Breast epithelium (tissue), 4 donors: ENCODE data around the gene ZNF726. TPM values are rescaled to one million over a fixed set of nuclear protein-coding genes. Genes with fewer than 3 reads are reported as not detected.

Experiments
- DNase-seq, 2 donors: peaks; one replicate each; pipeline ENCODE4 v3.0.0-alpha.2; 2019; ENCODE audit warnings: low spot score in 2 of 2
- H3K27ac ChIP-seq, 2 donors: fragments of 200-600 bp; sonication (generic) in 1 of 2; one replicate each; pipeline ENCODE4 v1.5.1; 2016 to 2019; ENCODE audit warnings: mild to moderate bottlenecking in 1 of 2
- H3K27me3 ChIP-seq, 2 donors: fragments of 200-600 bp; sonication (generic) in 1 of 2; one replicate each; pipeline versions ENCODE4 v1.5.1 to v1.6.0; 2017 to 2019; ENCODE audit warnings: control low read depth in 1 of 2, mild to moderate bottlenecking in 1 of 2
- H3K36me3 ChIP-seq: fragments of 200-600 bp; one replicate; pipeline ENCODE4 v1.5.1; 2019
- H3K4me1 ChIP-seq, 2 donors: fragments of 200-600 bp; sonication (generic); one replicate each; pipeline ENCODE4 v1.5.1; 2016 to 2019; ENCODE audit warnings: control low read depth in 1 of 2
- H3K4me3 ChIP-seq, 3 donors: fragments of 200-600 bp; sonication (generic); 1 replicate in 2 of 3; 2 replicates in 1 of 3; pipeline ENCODE4 v1.5.1; 2016 to 2019; ENCODE audit warnings: mild to moderate bottlenecking in 3 of 3, moderate library complexity in 2 of 3
- H3K9me3 ChIP-seq, 2 donors: fragments of 200-600 bp; sonication (generic) in 1 of 2; one replicate each; pipeline ENCODE4 v1.5.1; 2016 to 2019; ENCODE audit warnings: control low read depth in 1 of 2
- POLR2A ChIP-seq: fragments of 450-650 bp; IDR thresholded peaks from one replicate; pipeline ENCODE4 v1.6.1; 2016; ENCODE audit warnings: antibody characterized with exemption, mild to moderate bottlenecking, moderate library complexity
- POLR2AphosphoS5 ChIP-seq, 3 donors: sonication (generic); formaldehyde crosslinking; IDR thresholded peaks; one replicate each; pipeline ENCODE4 v1.6.1; 2017; ENCODE audit warnings: antibody characterized with exemption in 3 of 3
- intact Hi-C: fragments of 100-400 bp; cut with DNase I; formaldehyde crosslinking; loops from one replicate; pipeline ENCODE4 v1.15.1; 2023; ENCODE audit warnings: low total_unique reads
- total RNA-seq, 3 donors: library from RNA; depleted of rRNA; stranded (reverse); fragments of >200 nt; gene quantifications; one replicate each; pipeline ENCODE4 v1.1.0, GENCODE V29; 2016
- TF ChIP-seq, protein P1 (sequence below), 3 donors: fragments of 450-650 bp; IDR thresholded peaks; one replicate each; pipeline ENCODE4 v1.5.1; 2016 to 2017; ENCODE audit warnings: antibody characterized with exemption in 3 of 3, mild to moderate bottlenecking in 3 of 3, moderate library complexity in 3 of 3

Gene ZNF726
- total RNA-seq, 3 donors from 2014 or later: 1.6 to 9.4 (median 3.6) TPM

DNA sequence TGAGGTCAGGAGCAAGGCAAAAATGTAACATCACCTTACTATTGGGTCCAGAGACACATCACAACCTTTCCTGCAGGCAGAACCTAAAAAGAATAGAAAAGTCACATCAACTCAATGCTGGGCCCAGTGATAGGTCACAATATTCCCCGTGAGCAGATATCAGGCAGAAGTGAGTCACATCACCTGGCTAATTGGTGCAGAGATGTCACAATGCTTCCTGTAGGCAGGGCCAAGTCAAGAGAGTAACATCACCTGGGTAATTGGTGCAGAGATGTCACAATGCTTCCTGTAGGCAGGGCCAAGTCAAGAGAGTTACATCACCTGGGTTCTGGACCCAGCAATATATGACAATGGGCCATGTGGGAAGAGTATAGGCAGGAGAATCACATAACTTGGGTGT lies 63.4 kb downstream of the ZNF726 start:
- H3K4me1 ChIP-seq: no peaks in the 10 kb centered on the region
- TF ChIP-seq POLR2AphosphoS5 (IDR thresholded peaks at IDR 0.05) (no peak), POLR2A (no peak)
- TF ChIP-seq, protein P1, sequence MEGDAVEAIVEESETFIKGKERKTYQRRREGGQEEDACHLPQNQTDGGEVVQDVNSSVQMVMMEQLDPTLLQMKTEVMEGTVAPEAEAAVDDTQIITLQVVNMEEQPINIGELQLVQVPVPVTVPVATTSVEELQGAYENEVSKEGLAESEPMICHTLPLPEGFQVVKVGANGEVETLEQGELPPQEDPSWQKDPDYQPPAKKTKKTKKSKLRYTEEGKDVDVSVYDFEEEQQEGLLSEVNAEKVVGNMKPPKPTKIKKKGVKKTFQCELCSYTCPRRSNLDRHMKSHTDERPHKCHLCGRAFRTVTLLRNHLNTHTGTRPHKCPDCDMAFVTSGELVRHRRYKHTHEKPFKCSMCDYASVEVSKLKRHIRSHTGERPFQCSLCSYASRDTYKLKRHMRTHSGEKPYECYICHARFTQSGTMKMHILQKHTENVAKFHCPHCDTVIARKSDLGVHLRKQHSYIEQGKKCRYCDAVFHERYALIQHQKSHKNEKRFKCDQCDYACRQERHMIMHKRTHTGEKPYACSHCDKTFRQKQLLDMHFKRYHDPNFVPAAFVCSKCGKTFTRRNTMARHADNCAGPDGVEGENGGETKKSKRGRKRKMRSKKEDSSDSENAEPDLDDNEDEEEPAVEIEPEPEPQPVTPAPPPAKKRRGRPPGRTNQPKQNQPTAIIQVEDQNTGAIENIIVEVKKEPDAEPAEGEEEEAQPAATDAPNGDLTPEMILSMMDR (IDR thresholded peaks at IDR 0.05): no peak
- H3K27ac ChIP-seq: no peak overlapping the region
- DNase-seq: no peak
- no peaks in the 10 kb centered on the region for H3K36me3 ChIP-seq
- intact Hi-C loops: no loop called here
- no peaks in the 10 kb centered on the region for H3K27me3 ChIP-seq
- no peaks in the 10 kb centered on the region for H3K9me3 ChIP-seq
- no peak overlapping the region for H3K4me3 ChIP-seq

DNA sequence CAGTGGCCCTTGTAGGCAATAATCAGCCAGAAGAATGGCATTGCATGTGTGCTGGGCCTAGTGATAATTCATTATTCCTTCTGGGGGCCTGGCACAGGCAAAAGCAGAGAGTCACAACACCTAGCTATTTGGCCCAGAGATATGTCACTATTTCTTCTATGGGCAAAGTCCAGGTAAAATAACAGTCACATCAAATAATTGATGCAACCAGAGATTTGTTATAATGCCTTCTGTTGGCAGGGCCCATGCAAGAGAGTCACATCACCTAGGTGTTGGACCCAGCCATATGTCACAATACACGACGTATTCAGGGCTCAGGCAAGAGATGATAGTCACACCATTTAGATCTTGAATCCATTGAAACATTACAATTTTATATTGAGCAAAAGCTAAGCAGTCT lies 66.1 kb downstream of the ZNF726 start:
- no peak for TF ChIP-seq POLR2A
- TF ChIP-seq, protein P1 (IDR thresholded peaks at IDR 0.05): no peak
- no peak for TF ChIP-seq POLR2AphosphoS5 (IDR thresholded peaks at IDR 0.05)
- DNase-seq: no peak
- Histone ChIP-seq H3K36me3 (no peaks in the 10 kb centered on the region), H3K4me3 (no peak overlapping the region), H3K27ac (no peak overlapping the region), H3K27me3 (no peaks in the 10 kb centered on the region), H3K4me1 (no peaks in the 10 kb centered on the region), H3K9me3 (no peaks in the 10 kb centered on the region)
- intact Hi-C loops: no loop called here

DNA sequence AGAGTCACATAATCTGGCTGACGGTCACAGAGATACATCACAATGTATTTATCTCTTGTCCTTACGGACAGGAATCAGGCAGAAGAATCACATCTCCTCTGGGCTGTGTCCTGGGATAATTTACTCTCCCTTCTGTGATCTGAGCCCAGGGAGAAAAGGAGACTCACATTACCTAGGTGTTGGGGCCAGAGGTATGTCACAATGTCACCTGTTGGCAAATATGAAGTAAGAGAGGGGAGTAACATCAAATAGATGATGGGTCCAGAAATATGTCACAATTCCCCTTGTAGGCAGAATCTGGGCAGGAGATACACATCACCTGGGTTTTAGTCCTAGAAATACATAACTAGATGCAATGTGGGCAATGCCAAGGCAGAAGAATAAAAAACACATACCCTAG lies 67.2 kb downstream of the ZNF726 start:
- TF ChIP-seq POLR2A (no peak), POLR2AphosphoS5 (IDR thresholded peaks at IDR 0.05) (no peak)
- TF ChIP-seq, protein P1 (IDR thresholded peaks at IDR 0.05): no peak
- DNase-seq: no peak

DNA sequence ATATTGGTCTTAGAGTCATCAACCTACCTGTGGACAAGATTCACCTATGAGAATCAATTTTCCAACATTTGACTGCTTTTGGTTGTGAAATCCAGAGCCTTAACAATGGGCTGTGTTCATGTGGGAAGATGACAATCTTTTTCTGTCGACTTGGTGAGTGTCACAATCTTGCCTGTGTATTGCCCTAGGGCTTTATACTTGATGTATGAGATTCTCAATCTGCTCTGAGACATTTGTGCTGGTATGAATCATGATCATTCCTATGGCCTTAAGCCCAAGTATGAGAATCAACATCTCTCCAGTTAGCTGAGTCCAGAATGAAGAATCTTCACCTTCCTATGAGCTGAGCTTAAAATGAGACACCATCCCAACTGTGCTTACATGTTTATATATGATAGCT lies 68.7 kb downstream of the ZNF726 start:
- H3K27ac ChIP-seq: no peak overlapping the region
- H3K4me1 ChIP-seq: no peaks in the 10 kb centered on the region
- H3K9me3 ChIP-seq: no peaks in the 10 kb centered on the region
- intact Hi-C loops: no loop called here
- no peak overlapping the region for H3K4me3 ChIP-seq
- no peak for DNase-seq
- no peaks in the 10 kb centered on the region for H3K36me3 ChIP-seq
- TF ChIP-seq POLR2AphosphoS5 (IDR thresholded peaks at IDR 0.05): no peak
- TF ChIP-seq, protein P1 (IDR thresholded peaks at IDR 0.05): no peak
- TF ChIP-seq POLR2A: no peak
- no peaks in the 10 kb centered on the region for H3K27me3 ChIP-seq

More for the DNA sequence above, 67.2 kb downstream of the ZNF726 start:
- no peaks in the 10 kb centered on the region for H3K27me3 ChIP-seq
- no peaks in the 10 kb centered on the region for H3K4me1 ChIP-seq
- H3K4me3 ChIP-seq: no peak overlapping the region
- H3K36me3 ChIP-seq: no peaks in the 10 kb centered on the region
- H3K27ac ChIP-seq: no peak overlapping the region
- no peaks in the 10 kb centered on the region for H3K9me3 ChIP-seq
- intact Hi-C loops: no loop called here

Other genes with a start within 250 kb of the ZNF726 start
- gene ZNF675, start 227.7 kb upstream of the ZNF726 start, total RNA-seq: 10 to 100 TPM in 2 of 3 donors, 1 to 10 TPM in 1; 6.1 to 25.8 (median 13.1) TPM
- 1 to 10 TPM; 1.1 to 6.1 (median 2.6) TPM for gene ZNF681, start 156.0 kb upstream of the ZNF726 start, total RNA-seq
- gene ZNF254, start 172.3 kb downstream of the ZNF726 start, total RNA-seq: 10 to 100 TPM; 19.4 to 48.9 (median 33.4) TPM